HG03064 (cell line): ENCODE results near the gene GSKIP.

Source experiments
- ATAC-seq: cut with Tn5 transposase; IDR thresholded peaks from one replicate; pipeline ENCODE4 v1.9.1; 2021; ENCODE audit warnings: low read depth; ENCODE audit not compliant: unreplicated experiment

Gene GSKIP

DNA sequence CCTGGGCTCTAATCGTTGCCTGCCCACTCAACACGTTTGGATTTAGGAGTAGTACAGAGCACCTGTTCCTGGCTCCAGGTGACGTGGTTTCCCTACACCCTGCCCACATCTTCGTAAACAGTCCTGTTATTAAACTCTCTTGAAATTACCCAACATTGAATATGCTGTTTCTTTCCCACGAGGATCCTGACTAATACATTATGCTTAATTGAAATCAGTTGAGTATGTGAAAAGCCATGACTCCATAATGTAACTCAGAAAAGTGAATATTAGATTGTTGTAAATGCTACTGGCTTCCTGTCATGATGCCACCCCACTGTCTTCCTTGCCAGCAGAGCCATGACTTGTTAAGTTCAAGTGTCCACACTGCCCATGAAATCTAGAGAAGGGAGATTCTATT is 50.2 kb downstream of the GSKIP start:
- no peak for ATAC-seq

DNA sequence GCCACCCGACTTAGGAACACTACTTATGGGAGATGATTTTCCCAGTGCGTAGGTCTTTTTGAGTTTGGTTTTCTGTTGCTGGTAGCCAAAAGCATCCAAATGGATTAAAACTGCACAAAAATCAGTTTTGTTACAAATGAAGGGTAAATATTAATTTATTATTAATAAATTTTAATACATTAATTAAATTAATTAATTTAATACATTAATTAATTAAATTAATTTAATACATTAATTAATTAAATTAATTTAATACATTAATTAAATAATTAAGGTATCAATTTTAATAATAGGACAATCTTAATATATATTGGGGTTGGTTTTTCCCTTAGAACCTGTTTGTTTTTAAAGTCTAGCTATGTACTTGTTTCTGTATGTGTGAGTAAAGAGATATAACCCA is 52.2 kb downstream of the GSKIP start:
- no peak for ATAC-seq

DNA sequence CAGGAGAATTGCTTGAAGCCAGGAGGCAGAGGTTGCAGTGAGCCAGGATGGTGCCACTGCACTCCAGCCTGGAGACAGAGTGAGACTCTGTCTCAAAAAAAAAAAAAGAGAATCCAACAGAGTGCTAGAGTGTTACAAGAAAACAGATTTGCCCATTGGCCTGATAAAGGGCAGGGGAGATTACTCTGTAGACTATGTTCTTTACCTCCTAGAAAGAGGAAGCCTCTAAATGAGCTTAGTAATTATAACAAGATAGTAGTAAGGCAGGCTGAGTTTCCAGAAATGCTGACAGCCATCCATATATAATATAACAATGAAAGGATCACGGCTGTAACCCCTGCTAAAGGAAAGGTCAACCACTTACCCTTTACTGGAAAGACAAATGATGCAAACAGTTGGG is 53.0 kb downstream of the GSKIP start:
- no peak for ATAC-seq

DNA sequence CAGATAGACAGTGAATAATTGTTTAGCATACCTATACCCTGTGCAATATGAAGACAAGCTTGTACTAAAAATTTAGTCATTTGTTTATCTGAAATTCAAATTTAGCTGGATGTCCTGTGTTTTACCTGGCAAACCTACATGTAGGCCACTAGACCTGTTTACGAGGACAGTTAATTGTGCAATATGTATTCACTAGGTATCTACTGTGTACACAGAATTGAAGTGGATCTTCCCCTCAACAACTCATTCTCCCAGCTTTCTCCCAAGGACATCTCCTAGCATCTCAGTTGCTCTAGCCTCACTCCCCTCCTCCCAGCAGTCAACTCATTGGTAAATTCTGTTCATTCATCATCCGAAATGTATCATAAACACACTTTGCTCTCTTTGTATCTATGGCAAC is 53.9 kb downstream of the GSKIP start:
- ATAC-seq = no peak

DNA sequence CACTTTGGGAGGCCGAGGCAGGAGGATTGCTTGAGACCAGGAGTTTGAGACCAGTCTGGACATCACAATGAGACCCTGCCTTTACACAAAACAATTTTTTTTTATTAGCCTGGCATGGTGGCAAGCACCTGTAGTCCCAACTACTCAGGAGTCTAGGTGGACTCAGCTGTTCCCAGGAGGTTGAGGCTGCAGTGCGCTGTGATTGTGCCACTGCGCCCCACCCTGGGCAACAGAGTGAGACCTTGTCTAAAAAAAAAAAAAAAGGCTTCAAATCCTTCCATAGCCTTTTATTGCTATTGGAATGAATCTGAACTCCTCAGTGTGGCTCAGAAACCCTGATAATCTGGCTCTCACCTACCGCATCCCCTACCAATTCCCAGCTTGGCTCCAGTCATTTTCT is 54.7 kb downstream of the GSKIP start:
- ATAC-seq = no peak

DNA sequence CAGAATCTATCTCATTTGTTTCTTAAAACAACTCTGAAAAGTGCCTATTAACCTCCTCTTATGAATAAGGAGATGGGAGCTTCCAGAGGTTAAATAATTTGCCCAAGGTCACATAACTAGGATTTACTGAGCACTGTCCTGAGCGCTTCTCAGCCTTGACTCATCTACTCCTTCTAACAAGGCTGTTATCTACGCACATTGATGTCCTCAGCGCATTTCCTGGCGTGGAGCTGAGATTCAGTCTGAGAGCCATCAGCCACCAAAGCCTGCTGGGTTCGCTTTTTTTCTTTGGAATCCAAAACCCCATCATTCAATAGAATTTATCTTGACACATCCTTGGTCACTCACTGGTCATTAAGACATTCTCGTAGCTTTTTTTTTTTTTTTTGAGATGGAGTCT is 57.9 kb downstream of the GSKIP start:
- no peak for ATAC-seq

DNA sequence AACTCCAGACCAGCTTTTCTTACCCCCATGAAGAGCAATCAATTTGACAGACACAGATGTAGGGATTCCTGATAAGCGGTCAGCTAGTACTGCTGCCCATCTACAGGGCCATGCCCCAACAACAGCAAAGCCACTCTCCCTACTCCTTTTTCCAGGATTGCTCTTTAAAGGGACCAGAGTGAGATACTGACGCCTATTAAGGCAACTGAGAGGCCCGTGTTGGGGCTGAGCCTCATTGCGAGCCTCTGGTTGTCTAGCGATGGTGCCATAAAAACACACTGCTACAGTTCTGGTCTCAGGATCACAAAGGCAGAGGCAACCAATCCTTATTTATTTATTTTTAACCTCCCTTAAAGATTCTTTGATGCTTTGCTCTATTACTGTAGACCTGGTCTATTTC is 59.7 kb downstream of the GSKIP start:
- ATAC-seq = no peak

DNA sequence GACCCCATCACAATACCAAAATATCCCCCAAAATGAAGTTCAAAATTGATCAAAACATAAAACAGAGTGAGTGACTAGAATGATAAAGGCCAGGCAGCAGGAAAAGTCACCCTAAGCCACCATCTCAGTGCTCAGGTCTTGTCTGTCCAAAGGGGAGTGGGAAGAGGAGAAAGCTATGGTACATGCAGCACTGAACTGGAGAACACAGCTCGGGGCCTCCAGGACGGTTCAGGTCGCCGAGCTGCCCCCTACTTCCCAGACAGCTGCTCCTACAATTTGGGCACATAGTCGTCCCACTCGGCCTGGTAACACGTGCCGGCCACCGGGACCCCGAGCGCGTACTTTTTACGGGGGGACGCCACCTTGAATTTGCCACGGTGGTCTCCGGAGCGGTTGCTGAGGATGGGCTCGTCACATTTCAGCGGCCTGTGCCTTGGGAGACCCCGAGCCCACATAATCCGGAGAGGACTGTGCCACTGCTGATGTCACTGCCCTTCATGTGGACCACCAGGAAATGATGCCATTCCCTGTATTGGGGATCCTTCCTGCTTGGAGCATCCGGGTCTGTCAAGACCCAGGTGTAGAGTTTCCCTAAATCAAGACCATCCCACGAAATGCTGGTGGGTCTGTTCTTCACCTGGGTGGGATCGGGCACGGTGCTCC is 60.3 kb downstream of the GSKIP start:
- no peak for ATAC-seq

DNA sequence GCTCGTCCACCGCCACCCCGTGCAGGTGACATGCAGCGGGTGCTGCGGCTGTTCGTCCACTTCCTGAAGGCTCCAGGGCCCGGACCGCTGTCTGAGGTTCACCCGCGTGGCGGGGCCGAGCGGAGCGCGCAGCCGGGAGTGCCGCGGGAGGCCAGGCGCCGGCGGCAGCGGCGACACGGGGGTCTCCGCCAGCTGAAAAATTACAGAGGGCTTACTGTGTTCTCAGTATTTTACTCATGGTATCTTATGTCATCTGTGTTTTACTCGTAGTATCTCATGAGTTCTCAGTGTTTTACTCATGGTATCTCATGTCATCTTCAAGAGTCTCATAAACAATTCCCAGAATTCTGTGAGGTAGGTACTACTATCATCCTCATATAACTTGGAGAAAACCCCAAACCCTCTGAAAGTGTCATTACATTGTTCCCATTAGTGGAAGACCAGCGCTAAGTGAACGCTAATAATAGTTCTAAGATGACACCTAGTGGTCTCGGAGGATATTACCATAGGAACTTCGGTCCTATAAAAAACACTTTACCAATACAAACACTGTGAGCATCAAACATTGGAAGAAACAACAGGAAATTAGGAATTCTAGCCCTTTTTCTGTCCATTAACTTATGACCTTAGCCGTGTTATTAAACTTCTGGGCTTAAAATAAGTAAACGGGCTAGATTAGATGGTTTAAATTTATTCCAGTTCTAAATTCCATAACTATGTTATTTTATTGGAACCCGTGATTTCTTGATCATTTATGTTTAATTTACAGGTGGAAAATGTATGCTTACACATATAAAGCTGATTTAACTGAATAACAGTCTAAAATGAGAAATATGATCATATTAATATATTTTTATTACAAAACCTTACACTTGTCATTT is 61.0 kb downstream of the GSKIP start:
- no peak for ATAC-seq

DNA sequence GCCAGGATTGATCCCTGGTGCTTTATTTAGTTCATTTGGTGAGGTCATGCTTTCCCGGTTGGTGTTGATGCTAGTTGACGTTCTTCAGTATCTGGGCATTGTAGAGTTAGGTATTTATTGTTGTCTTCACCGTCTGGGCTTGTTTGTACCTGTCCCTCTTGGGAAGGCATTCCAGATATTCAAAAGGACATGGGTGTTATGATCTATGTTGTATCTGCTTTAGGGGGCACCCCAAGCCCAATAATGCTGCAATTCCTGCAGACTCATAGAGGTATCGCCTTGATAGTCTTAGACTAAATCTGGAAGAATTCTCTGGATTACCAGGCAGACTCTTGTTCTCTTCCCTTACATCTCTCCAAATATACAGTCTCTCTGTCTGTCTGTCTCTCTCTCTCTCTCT is 70.7 kb downstream of the GSKIP start:
- ATAC-seq = no peak
